Measurements from ENCODE around the gene DECR2.
A peak's percentile ranks its signal among the peaks of the same experiment; 100 is the strongest.

The DECR2 gene

DNA sequence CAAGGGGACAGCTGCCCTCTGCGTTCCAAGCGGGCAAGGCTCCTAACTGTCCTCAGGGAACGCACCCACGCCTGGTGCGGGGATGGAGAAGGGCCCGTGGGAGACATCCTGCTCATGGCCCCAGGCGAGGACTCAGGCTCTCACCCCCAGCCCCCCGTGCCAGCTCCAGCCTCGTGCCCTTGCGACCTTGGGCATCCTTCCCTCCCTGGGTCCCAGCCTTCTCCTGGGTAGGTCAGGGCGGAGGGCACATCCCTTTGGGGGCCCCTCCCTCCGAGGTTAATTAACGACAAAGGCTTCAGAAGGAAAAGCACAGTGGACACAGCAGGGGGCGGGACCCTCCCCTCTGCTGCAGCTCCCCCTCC, 22.9 kb upstream of the DECR2 start:
- ATAC-seq (ENCODE audit: insufficient read depth, low read depth), result no peak
- Histone ChIP-seq H3K4me3 (ENCODE audit: low read depth in 1 of 2, low read length in 2 of 2) (no peak overlapping the region), H3K36me3 (ENCODE audit: insufficient read depth, low read length) (peaks cover 43% of the 10 kb centered on the region), H3K9me3 (ENCODE audit: insufficient read depth, low read length, severe bottlenecking) (no peaks in the 10 kb centered on the region), H2AFZ (ENCODE audit: low read depth, low read length) (no peak overlapping the region), H3K9ac (ENCODE audit: low read depth, low read length) (no peak overlapping the region), H3K4me2 (ENCODE audit: insufficient read depth, low read length) (0 out of 2 replicates have a peak overlapping the region, but pooled peaks have one; percentile 76), H3K79me2 (ENCODE audit: insufficient read depth, low read length) (peaks cover 36% of the 10 kb centered on the region), H3K4me1 (ENCODE audit: insufficient read depth, low read length) (peaks cover 36% of the 10 kb centered on the region), H3K27me3 (ENCODE audit: insufficient read depth, low read length, poor library complexity) (no peaks in the 10 kb centered on the region), H4K20me1 (ENCODE audit: insufficient read depth, low read length) (peaks cover 23% of the 10 kb centered on the region), H3K27ac (ENCODE audit: low read length) (no peak overlapping the region)
- no peak for DNase-seq
- TF ChIP-seq, protein P1, sequence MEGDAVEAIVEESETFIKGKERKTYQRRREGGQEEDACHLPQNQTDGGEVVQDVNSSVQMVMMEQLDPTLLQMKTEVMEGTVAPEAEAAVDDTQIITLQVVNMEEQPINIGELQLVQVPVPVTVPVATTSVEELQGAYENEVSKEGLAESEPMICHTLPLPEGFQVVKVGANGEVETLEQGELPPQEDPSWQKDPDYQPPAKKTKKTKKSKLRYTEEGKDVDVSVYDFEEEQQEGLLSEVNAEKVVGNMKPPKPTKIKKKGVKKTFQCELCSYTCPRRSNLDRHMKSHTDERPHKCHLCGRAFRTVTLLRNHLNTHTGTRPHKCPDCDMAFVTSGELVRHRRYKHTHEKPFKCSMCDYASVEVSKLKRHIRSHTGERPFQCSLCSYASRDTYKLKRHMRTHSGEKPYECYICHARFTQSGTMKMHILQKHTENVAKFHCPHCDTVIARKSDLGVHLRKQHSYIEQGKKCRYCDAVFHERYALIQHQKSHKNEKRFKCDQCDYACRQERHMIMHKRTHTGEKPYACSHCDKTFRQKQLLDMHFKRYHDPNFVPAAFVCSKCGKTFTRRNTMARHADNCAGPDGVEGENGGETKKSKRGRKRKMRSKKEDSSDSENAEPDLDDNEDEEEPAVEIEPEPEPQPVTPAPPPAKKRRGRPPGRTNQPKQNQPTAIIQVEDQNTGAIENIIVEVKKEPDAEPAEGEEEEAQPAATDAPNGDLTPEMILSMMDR (IDR thresholded peaks at IDR 0.05; ENCODE audit: borderline replicate concordance, extremely low read depth, low read length, poor library complexity, severe bottlenecking), result no peak
- TF ChIP-seq EZH2 (IDR thresholded peaks at IDR 0.05; ENCODE audit: borderline replicate concordance, low read depth, low read length, severe bottlenecking), result no peak

DNA sequence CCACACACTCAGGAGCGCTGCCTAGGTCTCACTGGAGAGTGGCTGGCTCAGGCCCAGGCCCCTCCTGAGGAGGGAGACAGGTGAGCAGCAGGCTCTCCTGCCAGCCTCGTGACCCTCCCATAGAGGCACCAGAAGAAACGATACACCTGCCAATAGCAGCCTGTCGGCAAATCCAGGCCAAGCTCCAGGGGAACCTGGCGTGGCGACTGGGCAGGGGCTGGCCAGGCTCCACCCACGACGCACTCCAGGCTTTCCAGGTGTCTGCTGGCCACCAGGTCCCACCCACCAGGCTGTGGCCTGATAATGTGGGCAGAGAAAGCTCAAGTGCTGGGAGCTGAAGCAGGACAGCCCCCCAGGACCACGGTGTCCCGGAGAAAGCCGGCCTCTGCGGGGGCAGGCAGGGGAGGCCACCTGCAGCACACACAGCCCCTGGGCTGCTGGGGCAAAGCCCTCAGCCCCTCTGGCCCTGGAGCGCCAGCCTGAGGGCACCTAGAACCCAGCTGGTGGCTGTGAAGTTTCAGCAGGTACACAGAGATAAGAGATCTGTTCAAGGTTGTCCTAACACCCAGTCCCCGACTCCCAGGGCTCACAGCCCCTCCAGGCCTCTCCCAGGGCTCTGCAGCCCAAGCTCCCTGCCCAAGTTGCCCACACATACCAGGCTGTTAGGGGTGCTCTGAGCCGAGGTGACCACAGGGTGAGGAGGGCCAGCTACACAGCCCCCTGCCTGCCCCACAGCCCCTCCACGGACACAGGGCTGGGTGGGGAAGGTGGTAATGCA, 22.3 kb upstream of the DECR2 start:
- H4K20me1 ChIP-seq (ENCODE audit: insufficient read depth, low read length), result peaks cover 23% of the 10 kb centered on the region
- TF ChIP-seq EZH2 (IDR thresholded peaks at IDR 0.05; ENCODE audit: borderline replicate concordance, low read depth, low read length, severe bottlenecking), result no peak
- TF ChIP-seq, protein P1 (IDR thresholded peaks at IDR 0.05; ENCODE audit: borderline replicate concordance, extremely low read depth, low read length, poor library complexity, severe bottlenecking), result no peak
- H3K4me3 ChIP-seq (ENCODE audit: low read depth in 1 of 2, low read length in 2 of 2), result no peak overlapping the region
- no peak overlapping the region for H2AFZ ChIP-seq (ENCODE audit: low read depth, low read length)
- 0 out of 2 replicates have a peak overlapping the region, but pooled peaks have one; percentile 8 for H3K27ac ChIP-seq (ENCODE audit: low read length)
- H3K9ac ChIP-seq (ENCODE audit: low read depth, low read length), result peak overlapping the region; percentile 17; the same call in 1 of the 2 replicates
- peaks cover 36% of the 10 kb centered on the region for H3K4me1 ChIP-seq (ENCODE audit: insufficient read depth, low read length)
- H3K79me2 ChIP-seq (ENCODE audit: insufficient read depth, low read length), result peaks cover 36% of the 10 kb centered on the region
- no peak for DNase-seq
- peaks cover 37% of the 10 kb centered on the region for H3K36me3 ChIP-seq (ENCODE audit: insufficient read depth, low read length)
- H3K4me2 ChIP-seq (ENCODE audit: insufficient read depth, low read length), result peak overlapping the region; percentile 76; the same call in 1 of the 2 replicates
- no peak for ATAC-seq (ENCODE audit: insufficient read depth, low read depth)
- H3K27me3 ChIP-seq (ENCODE audit: insufficient read depth, low read length, poor library complexity), result no peaks in the 10 kb centered on the region
- no peaks in the 10 kb centered on the region for H3K9me3 ChIP-seq (ENCODE audit: insufficient read depth, low read length, severe bottlenecking)

DNA sequence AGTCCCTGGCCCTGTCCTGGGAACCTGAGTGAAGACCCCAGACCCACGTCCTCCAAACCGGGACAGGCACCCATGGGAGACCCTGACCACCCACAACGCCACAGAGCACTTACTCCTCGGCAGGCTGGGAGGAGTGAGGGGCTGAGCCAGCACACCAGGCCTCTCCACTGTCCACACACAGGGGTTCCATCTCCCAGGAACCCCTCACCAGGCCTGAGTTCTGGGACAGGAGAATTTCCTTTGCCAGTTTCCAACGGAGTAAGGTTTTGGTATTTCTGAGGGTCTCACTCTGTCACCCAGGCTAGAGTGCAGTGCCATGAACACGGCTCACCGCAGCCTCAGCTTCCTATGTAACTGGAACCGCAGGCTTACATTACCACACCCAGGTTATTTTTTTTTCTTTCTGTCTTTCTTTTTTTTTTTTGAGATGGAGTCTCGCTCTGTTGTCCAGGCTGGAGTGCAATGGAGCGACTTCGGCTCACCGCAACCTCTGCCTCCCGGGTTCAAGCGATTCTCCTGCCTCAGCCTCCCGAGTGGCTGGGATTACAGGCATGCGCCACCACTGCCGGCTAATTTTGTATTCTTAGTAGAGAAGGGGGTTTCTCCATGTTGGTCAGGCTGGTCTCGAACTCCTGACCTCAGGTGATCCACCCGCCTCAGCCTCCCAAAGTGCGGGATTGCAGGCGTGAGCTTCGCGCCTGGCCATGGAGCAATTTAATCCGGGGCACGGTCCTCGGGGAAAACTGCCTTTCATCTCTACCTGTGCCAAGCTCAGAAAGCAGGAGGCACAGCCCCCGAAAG, 21.5 kb upstream of the DECR2 start:
- Histone ChIP-seq H3K9me3 (ENCODE audit: insufficient read depth, low read length, severe bottlenecking) (no peaks in the 10 kb centered on the region), H3K79me2 (ENCODE audit: insufficient read depth, low read length) (peaks cover 36% of the 10 kb centered on the region), H3K27me3 (ENCODE audit: insufficient read depth, low read length, poor library complexity) (no peaks in the 10 kb centered on the region), H3K27ac (ENCODE audit: low read length) (0 out of 2 replicates have a peak overlapping the region, but pooled peaks have one; percentile 8), H3K9ac (ENCODE audit: low read depth, low read length) (peak overlapping the region; percentile 74; the same call in 1 of the 2 replicates), H3K36me3 (ENCODE audit: insufficient read depth, low read length) (peaks cover 29% of the 10 kb centered on the region), H3K4me3 (ENCODE audit: low read depth in 1 of 2, low read length in 2 of 2) (peak overlapping the region in 1 of 2 experiments; percentile 84; a peak in 2 of 4 replicates), H4K20me1 (ENCODE audit: insufficient read depth, low read length) (peaks cover 23% of the 10 kb centered on the region), H3K4me1 (ENCODE audit: insufficient read depth, low read length) (peaks cover 36% of the 10 kb centered on the region), H3K4me2 (ENCODE audit: insufficient read depth, low read length) (peak overlapping the region; percentile 76), H2AFZ (ENCODE audit: low read depth, low read length) (no peak overlapping the region)
- no peak for DNase-seq
- TF ChIP-seq, protein P1 (IDR thresholded peaks at IDR 0.05; ENCODE audit: borderline replicate concordance, extremely low read depth, low read length, poor library complexity, severe bottlenecking), result no peak
- TF ChIP-seq EZH2 (IDR thresholded peaks at IDR 0.05; ENCODE audit: borderline replicate concordance, low read depth, low read length, severe bottlenecking), result no peak
- ATAC-seq (ENCODE audit: insufficient read depth, low read depth), result no peak
